ENCODE data around the gene TEPSIN. TPM values are rescaled to one million over a fixed set of nuclear protein-coding genes. Genes with fewer than 3 reads are reported as not detected.

TEPSIN gene
- total and polyA plus RNA-seq, 2 of the 8 experiments (the other 6 are each of a cell fraction or from before 2014, with no cell fraction given): 22.9 to 28.0 TPM

DNA sequence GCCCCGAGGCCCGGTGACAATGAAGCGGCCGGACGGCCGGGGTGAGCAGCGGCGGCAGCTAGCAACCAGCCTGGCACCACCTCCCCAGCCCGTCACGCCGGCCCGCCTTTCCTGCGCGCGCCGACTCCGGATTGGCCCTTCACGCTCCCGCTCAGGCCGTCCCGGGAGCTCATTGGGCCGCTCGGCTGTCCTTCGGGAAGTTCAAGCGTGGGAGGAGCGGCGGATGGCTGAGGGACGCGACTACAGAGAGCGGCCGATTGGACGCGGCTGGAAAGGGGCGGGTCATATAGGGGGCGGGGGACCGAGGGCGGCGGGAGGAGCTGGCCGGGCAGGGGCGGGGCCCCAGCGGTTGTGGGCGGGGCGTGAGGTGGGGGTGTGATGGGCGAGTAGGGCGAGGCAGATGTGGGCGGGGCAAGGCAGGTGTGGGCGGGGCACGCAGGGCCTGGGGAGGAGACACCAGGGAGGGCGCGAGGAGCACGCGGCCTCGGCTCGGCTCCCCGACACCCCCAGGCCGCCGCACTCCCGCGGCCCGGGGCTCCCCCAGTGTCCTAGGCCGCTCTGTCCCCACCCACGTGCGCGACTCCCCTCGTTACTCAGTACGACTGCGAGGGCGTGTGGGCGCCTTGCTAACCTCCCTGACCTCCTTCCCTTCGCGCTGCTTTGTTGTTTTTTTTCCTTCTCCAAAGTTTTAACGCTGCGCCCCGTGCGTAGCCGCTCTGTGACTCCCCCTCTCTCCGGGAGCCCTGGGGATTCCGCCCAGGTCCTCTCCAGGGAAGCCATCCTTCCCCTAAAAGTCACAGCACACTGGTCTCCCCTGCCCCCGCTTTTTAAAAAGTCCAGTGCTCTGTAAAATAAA is 15.7 kb downstream of the TEPSIN start, which contains the start of gene CEP131:
Gene CEP131 (minus strand): TSS at position 60 of the 856 bp plus-strand sequence. CDS start 2,909 bp downstream, outside the sequence.
- H3K27ac ChIP-seq (ENCODE audit: low read depth, low read length): 0 out of 2 replicates have a peak within 1 kb of the TSS, but pooled peaks have one; percentile 70
- TF ChIP-seq SP2 (IDR thresholded peaks at IDR 0.05; ENCODE audit: low read length) (peak; percentile 85), RBBP5 (IDR thresholded peaks at IDR 0.05; ENCODE audit: borderline replicate concordance, low read depth, low read length) (peak; percentile 76; the same call in 1 of the 2 replicates), JUN (IDR thresholded peaks at IDR 0.05; ENCODE audit: low read depth, low read length) (no peak), GTF2F1 (IDR thresholded peaks at IDR 0.05; ENCODE audit: borderline replicate concordance, low read depth, low read length) (no peak), SIN3A (conservative IDR thresholded peaks at IDR 0.05 in 1 of 2, IDR thresholded peaks at IDR 0.05 in 1 of 2; ENCODE audit: low read depth in 1 of 2, low read length in 2 of 2) (peak in 1 of 2 experiments; percentile 43; a peak in 1 of 4 replicates), CREB1 (IDR thresholded peaks at IDR 0.05) (peak; percentile 88), PHF8 (conservative IDR thresholded peaks at IDR 0.05; ENCODE audit: low read depth, low read length) (peak; percentile 76), SAP30 (IDR thresholded peaks at IDR 0.05; ENCODE audit: insufficient read depth, insufficient replicate concordance, low read length) (no peak)
- TF ChIP-seq, protein P1, sequence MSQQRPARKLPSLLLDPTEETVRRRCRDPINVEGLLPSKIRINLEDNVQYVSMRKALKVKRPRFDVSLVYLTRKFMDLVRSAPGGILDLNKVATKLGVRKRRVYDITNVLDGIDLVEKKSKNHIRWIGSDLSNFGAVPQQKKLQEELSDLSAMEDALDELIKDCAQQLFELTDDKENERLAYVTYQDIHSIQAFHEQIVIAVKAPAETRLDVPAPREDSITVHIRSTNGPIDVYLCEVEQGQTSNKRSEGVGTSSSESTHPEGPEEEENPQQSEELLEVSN (IDR thresholded peaks at IDR 0.05): peak; percentile 92

More for the DNA sequence above, 15.7 kb downstream of the TEPSIN start, which contains the start of gene CEP131:
- peak within 1 kb of the TSS in 3 of 4 experiments; percentile 60 to 77 (median 74); a peak in 6 of 7 replicates for H3K9ac ChIP-seq (replicated peaks in 1 of 4; ENCODE audit: extremely low read depth in 1 of 4, low read depth in 3 of 4, low read length in 3 of 4)
- peak within 1 kb of the TSS; percentile 53 for H3K4ac ChIP-seq (replicated peaks; ENCODE audit: insufficient read length, low read depth, low read length)
- peaks cover 0 to 2% (median 0%) of the 10 kb centered on the region in 4 experiments; a peak in 2 of 7 replicates for H3K27me3 ChIP-seq (replicated peaks in 1 of 4; ENCODE audit: control insufficient read depth in 3 of 4, extremely low read depth in 1 of 4, insufficient read depth in 3 of 4, low read length in 3 of 4)
- peaks cover 0 to 12% (median 9%) of the 10 kb centered on the region in 4 experiments; a peak in 5 of 7 replicates for H3K4me1 ChIP-seq (replicated peaks in 1 of 4; ENCODE audit: control insufficient read depth in 3 of 4, insufficient read depth in 4 of 4, low read length in 3 of 4)
- peak within 1 kb of the TSS; percentile 98 for H3K18ac ChIP-seq (ENCODE audit: extremely low read depth, low read length)
- peaks cover 12% of the 10 kb centered on the region; the same call in 1 of the 2 replicates for H3K23me2 ChIP-seq (ENCODE audit: low read depth, low read length)
- peak within 1 kb of the TSS; percentile 87 to 90 for H3K4me2 ChIP-seq (ENCODE audit: insufficient read depth in 1 of 2, low read depth in 2 of 2, low read length in 2 of 2)
- H2AK5ac ChIP-seq (ENCODE audit: low read depth, low read length): no peak within 1 kb of the TSS
- H2BK20ac ChIP-seq (ENCODE audit: low read length): no peak within 1 kb of the TSS
- no peak within 1 kb of the TSS for H2BK120ac ChIP-seq (replicated peaks; ENCODE audit: low read depth, low read length)
- H4K91ac ChIP-seq (replicated peaks; ENCODE audit: insufficient read length, low read length): peak within 1 kb of the TSS; percentile 95
- WGBS, 2 experiments (ENCODE audit: extremely low coverage in 1 of 2, insufficient coverage in 1 of 2, insufficient read length in 1 of 2, insufficient replicate concordance in 2 of 2, low coverage in 1 of 2, low lambda C conversion rate in 2 of 2, missing lambda C conversion rate in 1 of 2): 3% methylated on average over 25 of the region's 79 CpGs; no CpG with 5 or more reads in 1 of the 2 experiments
- no peaks in the 10 kb centered on the region for H3K9me3 ChIP-seq (ENCODE audit: insufficient read depth in 2 of 2, low read depth in 1 of 2, low read length in 1 of 2)
- H4K20me1 ChIP-seq (replicated peaks in 1 of 2; ENCODE audit: control insufficient read depth in 1 of 2, insufficient read depth in 2 of 2, low read length in 2 of 2): peaks cover 4 to 10% of the 10 kb centered on the region in 2 experiments
- POLR2A ChIA-PET (ENCODE audit: partially characterized antibody): interaction anchor here (0.7 to 1.2 kb wide), 7 partner anchors 14 to 81 kb away, joined by 3 to 6 read pairs (median 3); partner anchors contain the start of genes NDUFAF8 and TEPSIN
- peak within 1 kb of the TSS; percentile 96; the same call in 1 of the 2 replicates for H2BK12ac ChIP-seq (ENCODE audit: low read depth, low read length)
- peak within 1 kb of the TSS; percentile 94; the same call in 1 of the 2 replicates for H4K8ac ChIP-seq (ENCODE audit: extremely low read depth, insufficient read depth, low read length)
- peaks cover 0 to 5% (median 0%) of the 10 kb centered on the region in 4 experiments; a peak in 1 of 8 replicates for H3K36me3 ChIP-seq (ENCODE audit: control insufficient read depth in 2 of 4, insufficient read depth in 4 of 4, low read length in 3 of 4)
- H2AFZ ChIP-seq (ENCODE audit: low read length): peak within 1 kb of the TSS; percentile 24; the same call in 1 of the 2 replicates
- DNase-seq (ENCODE audit: low read depth in 1 of 2, low spot score in 2 of 2): peak; percentile 95 to 100
- no peak within 1 kb of the TSS for H3K56ac ChIP-seq (replicated peaks; ENCODE audit: insufficient read length, low read depth, low read length)
- H3K79me1 ChIP-seq (ENCODE audit: low read depth, low read length): peaks cover 14% of the 10 kb centered on the region
- FAIRE-seq: no peak
- peak within 1 kb of the TSS; percentile 74 to 98 (median 76) for H3K4me3 ChIP-seq (ENCODE audit: extremely low read depth in 1 of 4, insufficient read depth in 2 of 4, low read depth in 3 of 4, low read length in 4 of 4)
- CTCF ChIA-PET (ENCODE audit: partially characterized antibody): interaction anchor here (0.5 to 1.2 kb wide), 3 partner anchors 22 to 1332 kb away, joined by 3 to 5 read pairs (median 3); no protein-coding TSS in a partner anchor
- H4K5ac ChIP-seq (ENCODE audit: insufficient read length, low read depth, low read length): peak within 1 kb of the TSS; percentile 94
- no peak within 1 kb of the TSS for H3K14ac ChIP-seq (ENCODE audit: insufficient read length)
- peak within 1 kb of the TSS; percentile 90; the same call in 1 of the 2 replicates for H2BK5ac ChIP-seq (ENCODE audit: low read depth, low read length)
- H3K79me2 ChIP-seq (ENCODE audit: control insufficient read depth in 1 of 2, insufficient read depth in 2 of 2, low read length in 2 of 2): peaks cover 0 to 15% of the 10 kb centered on the region in 2 experiments; a peak in 1 of 4 replicates
- 0 out of 2 replicates have a peak within 1 kb of the TSS, but pooled peaks have one; percentile 97 for H2BK15ac ChIP-seq (ENCODE audit: low read length)
- H3K23ac ChIP-seq (ENCODE audit: insufficient read length): no peak within 1 kb of the TSS

All from H1 (cell line).